Measurements from ENCODE around the gene RLN3. TPM values are rescaled to one million over a fixed set of nuclear protein-coding genes. Genes with fewer than 3 reads are reported as not detected.

RLN3 gene
- total and polyA plus RNA-seq, 9 of the 15 experiments (the other 6 are each of a cell fraction or from before 2014, with no cell fraction given): 0.31 to 1.2 (median 0.71) TPM; not detected in 6

DNA sequence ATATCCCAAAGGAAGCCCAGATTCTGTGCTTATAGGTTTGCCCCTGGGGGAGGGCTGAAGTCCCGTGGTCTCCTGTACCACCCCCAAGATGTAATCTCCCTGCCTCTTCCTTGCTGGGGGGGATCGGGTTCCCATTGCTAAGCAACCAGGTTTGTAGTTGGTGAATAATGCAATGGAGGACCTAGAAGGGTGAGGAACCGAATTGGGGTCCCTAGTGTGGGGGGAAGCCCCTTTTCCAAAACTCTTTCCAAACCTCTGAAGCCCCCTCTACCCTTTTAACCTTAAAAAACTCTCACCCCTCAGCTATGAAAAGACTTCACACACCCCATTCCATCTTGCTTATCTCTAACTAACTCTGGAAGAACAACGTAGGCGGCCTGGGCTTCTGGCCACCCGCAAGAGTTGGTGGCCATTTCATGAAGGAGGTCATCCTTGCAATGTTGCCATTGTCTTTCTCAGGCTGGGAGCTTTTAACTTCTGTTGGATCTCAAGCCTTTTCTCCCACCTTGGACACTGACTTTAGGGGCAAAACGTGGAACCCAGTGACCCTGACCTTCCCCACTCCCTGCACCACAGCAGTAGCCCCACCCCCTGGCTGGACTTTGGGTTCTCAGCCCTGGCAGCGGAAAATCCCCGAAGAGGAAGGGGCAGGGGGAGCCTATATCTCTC, 33.3 kb downstream of the RLN3 start (continued):
- TF ChIP-seq, protein P1, sequence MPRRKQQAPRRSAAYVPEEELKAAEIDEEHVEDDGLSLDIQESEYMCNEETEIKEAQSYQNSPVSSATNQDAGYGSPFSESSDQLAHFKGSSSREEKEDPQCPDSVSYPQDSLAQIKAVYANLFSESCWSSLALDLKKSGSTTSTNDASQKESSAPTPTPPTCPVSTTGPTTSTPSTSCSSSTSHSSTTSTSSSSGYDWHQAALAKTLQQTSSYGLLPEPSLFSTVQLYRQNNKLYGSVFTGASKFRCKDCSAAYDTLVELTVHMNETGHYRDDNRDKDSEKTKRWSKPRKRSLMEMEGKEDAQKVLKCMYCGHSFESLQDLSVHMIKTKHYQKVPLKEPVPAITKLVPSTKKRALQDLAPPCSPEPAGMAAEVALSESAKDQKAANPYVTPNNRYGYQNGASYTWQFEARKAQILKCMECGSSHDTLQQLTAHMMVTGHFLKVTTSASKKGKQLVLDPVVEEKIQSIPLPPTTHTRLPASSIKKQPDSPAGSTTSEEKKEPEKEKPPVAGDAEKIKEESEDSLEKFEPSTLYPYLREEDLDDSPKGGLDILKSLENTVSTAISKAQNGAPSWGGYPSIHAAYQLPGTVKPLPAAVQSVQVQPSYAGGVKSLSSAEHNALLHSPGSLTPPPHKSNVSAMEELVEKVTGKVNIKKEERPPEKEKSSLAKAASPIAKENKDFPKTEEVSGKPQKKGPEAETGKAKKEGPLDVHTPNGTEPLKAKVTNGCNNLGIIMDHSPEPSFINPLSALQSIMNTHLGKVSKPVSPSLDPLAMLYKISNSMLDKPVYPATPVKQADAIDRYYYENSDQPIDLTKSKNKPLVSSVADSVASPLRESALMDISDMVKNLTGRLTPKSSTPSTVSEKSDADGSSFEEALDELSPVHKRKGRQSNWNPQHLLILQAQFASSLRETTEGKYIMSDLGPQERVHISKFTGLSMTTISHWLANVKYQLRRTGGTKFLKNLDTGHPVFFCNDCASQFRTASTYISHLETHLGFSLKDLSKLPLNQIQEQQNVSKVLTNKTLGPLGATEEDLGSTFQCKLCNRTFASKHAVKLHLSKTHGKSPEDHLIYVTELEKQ (CRISPR knock-in tag; IDR thresholded peaks at IDR 0.05): no peak
- no peak for TF ChIP-seq NR1H2 (CRISPR knock-in tag; IDR thresholded peaks at IDR 0.05)
- TF ChIP-seq ZNF57 (CRISPR knock-in tag; IDR thresholded peaks at IDR 0.05): no peak
- TF ChIP-seq KLF1 (tag; IDR thresholded peaks at IDR 0.05): 0 out of 2 replicates have a peak, but pooled peaks have one; percentile 41
- TF ChIP-seq BCL6 (CRISPR knock-in tag; IDR thresholded peaks at IDR 0.05): no peak
- TF ChIP-seq SIRT6 (IDR thresholded peaks at IDR 0.05; ENCODE audit: low read depth, low read length): no peak
- TF ChIP-seq KDM2B (CRISPR knock-in tag; IDR thresholded peaks at IDR 0.05): no peak
- TF ChIP-seq HNRNPUL1 (IDR thresholded peaks at IDR 0.05; ENCODE audit: low read length): no peak
- no peak for TF ChIP-seq CREB1 (IDR thresholded peaks at IDR 0.05)
- TF ChIP-seq CREB1 (CRISPR knock-in tag; IDR thresholded peaks at IDR 0.05): no peak
- TF ChIP-seq, protein P2, sequence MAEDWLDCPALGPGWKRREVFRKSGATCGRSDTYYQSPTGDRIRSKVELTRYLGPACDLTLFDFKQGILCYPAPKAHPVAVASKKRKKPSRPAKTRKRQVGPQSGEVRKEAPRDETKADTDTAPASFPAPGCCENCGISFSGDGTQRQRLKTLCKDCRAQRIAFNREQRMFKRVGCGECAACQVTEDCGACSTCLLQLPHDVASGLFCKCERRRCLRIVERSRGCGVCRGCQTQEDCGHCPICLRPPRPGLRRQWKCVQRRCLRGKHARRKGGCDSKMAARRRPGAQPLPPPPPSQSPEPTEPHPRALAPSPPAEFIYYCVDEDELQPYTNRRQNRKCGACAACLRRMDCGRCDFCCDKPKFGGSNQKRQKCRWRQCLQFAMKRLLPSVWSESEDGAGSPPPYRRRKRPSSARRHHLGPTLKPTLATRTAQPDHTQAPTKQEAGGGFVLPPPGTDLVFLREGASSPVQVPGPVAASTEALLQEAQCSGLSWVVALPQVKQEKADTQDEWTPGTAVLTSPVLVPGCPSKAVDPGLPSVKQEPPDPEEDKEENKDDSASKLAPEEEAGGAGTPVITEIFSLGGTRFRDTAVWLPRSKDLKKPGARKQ (CRISPR knock-in tag; IDR thresholded peaks at IDR 0.05): no peak
- TF ChIP-seq, protein P3, sequence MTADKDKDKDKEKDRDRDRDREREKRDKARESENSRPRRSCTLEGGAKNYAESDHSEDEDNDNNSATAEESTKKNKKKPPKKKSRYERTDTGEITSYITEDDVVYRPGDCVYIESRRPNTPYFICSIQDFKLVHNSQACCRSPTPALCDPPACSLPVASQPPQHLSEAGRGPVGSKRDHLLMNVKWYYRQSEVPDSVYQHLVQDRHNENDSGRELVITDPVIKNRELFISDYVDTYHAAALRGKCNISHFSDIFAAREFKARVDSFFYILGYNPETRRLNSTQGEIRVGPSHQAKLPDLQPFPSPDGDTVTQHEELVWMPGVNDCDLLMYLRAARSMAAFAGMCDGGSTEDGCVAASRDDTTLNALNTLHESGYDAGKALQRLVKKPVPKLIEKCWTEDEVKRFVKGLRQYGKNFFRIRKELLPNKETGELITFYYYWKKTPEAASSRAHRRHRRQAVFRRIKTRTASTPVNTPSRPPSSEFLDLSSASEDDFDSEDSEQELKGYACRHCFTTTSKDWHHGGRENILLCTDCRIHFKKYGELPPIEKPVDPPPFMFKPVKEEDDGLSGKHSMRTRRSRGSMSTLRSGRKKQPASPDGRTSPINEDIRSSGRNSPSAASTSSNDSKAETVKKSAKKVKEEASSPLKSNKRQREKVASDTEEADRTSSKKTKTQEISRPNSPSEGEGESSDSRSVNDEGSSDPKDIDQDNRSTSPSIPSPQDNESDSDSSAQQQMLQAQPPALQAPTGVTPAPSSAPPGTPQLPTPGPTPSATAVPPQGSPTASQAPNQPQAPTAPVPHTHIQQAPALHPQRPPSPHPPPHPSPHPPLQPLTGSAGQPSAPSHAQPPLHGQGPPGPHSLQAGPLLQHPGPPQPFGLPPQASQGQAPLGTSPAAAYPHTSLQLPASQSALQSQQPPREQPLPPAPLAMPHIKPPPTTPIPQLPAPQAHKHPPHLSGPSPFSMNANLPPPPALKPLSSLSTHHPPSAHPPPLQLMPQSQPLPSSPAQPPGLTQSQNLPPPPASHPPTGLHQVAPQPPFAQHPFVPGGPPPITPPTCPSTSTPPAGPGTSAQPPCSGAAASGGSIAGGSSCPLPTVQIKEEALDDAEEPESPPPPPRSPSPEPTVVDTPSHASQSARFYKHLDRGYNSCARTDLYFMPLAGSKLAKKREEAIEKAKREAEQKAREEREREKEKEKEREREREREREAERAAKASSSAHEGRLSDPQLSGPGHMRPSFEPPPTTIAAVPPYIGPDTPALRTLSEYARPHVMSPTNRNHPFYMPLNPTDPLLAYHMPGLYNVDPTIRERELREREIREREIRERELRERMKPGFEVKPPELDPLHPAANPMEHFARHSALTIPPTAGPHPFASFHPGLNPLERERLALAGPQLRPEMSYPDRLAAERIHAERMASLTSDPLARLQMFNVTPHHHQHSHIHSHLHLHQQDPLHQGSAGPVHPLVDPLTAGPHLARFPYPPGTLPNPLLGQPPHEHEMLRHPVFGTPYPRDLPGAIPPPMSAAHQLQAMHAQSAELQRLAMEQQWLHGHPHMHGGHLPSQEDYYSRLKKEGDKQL (CRISPR knock-in tag; IDR thresholded peaks at IDR 0.05; ENCODE audit: borderline replicate concordance): no peak
- TF ChIP-seq SREBF1 (IDR thresholded peaks at IDR 0.05; ENCODE audit: borderline replicate concordance, low read depth, low read length): no peak
- TF ChIP-seq CEBPG (CRISPR knock-in tag; IDR thresholded peaks at IDR 0.05): no peak
- no peak for TF ChIP-seq CEBPG (tag; conservative IDR thresholded peaks at IDR 0.05 in 1 of 2, IDR thresholded peaks at IDR 0.05 in 1 of 2)
- TF ChIP-seq ATF3 (IDR thresholded peaks at IDR 0.05): no peak
- TF ChIP-seq ATF3 (CRISPR knock-in tag; conservative IDR thresholded peaks at IDR 0.05): no peak
- TF ChIP-seq KDM1A (IDR thresholded peaks at IDR 0.05): no peak

Measured in K562 (cell line).